ENCODE results near the gene NPAS3.

NPAS3 gene

GRCh38 chr14:33016613-33017012 lies 77.9 kb downstream of the NPAS3 start:
- no peak for DNase-seq (ENCODE audit: low read depth)

DNA sequence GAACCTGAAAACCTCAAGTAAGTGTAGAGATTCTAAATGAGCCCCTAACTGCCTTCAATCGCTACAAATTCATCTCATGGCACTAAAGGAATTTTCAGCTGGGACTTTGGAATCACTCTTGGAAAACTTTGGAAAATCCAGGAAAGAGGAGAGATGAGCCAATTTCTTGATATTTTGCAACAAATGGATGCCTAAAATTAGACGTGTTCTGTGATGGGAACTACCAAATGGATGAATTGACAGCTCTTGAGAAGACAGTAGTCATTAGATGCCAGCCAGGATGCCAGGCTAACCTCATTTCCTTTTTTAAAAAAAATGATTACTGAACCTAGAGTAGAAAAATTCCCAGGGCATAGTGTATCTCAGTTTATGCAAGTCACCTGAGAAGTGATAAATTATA lies 78.3 kb downstream of the NPAS3 start:
- DNase-seq (ENCODE audit: low read depth): no peak

- no peak for DNase-seq (ENCODE audit: low read depth)
Measured at GRCh38 chr14:33019346-33019745, 80.7 kb downstream of the NPAS3 start.

GRCh38 chr14:33026850-33027430 lies 88.3 kb downstream of the NPAS3 start:
- DNase-seq (ENCODE audit: low read depth): no peak

DNA sequence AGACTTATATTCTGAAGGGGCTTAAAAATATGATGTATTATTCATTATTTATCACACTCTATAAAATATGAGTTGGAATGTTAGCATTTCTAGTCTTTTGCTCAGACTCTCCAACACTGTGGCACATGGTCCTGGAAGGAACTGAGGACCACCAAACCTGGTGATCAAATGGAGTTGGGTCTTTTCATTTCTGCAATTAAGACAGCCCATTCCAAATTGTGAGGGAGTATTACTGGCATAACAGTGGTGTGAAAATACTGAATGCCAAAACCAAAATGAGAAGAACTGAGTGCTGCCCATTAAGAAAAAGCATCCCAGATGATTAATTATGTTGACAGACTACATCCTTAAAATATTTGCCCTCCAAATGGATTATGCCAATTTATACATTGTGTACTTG lies 90.8 kb downstream of the NPAS3 start:
- DNase-seq (ENCODE audit: low read depth): no peak

DNA sequence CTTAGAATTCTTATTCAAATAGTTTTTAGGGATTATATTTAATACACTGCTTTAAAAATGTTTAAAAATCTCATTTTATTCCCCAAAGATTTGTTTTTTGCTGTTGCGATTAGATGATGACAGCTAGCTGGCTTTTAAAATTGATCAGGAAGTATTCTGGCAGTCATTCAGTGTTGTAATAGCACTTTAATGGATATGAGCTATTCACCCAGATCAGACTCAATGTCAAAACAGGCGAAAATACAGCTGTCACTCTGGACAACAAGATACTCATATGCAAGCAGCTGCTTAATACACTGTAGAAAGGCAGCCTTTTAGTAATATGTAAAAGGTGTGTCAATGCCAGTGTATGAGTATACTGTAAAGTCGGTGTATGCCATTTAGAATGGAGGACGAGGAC lies 91.7 kb downstream of the NPAS3 start:
- no peak for DNase-seq (ENCODE audit: low read depth)

DNA sequence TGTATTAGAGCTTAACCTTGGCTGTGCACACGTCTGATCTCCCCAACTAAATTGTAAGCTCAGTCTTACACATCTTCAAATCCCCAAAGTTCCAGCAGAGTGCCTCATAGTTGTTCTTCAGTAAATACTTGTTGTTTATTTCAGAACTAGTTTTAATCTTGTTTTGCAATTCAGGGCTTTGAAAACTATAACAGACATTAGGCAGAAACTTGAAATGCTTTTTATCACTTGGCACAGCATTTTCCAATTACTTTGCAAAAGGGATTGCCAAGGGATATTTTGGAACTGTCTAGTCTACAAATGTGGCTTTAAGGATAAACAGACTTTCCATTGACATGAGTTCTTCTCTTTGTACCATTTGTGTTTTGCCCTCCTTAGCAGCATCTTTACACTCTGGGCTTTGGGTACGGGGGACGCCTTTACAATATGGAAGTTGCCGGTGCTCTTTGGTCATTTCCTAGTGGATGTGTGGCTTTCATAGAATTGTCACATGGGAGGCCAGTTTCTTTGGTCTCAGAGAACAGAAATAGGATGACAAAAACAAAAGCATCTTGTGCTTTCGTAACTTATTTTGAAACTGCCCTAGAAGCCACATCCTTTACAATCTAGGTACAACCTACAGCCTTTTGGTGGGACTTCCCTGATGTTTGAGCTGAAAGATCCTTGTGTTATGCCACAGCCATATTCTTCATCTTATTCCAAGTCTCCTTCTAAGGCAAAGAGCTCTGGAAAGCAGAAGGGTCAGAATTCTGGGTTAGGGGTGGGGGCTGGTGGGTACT lies 96.9 kb downstream of the NPAS3 start:
- DNase-seq (ENCODE audit: low read depth): no peak

DNA sequence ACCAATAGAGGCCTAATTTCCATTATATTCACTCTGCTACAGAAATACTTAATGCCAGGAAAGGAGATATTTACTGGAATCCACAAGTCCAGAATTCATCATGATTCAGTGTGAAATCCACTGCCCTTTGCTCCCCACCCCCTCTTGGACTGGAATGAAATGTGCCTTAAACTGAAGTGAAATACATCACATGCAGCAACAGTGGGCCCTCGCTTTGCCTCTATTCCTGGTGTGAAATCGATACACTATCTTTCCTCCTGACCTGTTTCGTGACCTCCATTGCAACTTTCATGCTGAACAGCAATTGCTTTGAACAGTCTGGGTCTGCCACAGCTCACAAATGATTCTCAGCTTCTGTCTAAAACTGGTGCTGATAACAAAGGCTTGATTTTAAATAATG lies 100.6 kb downstream of the NPAS3 start:
- DNase-seq (ENCODE audit: low read depth): no peak

- DNase-seq (ENCODE audit: low read depth): no peak
Measured at GRCh38 chr14:33040372-33041140, 101.9 kb downstream of the NPAS3 start.

DNA sequence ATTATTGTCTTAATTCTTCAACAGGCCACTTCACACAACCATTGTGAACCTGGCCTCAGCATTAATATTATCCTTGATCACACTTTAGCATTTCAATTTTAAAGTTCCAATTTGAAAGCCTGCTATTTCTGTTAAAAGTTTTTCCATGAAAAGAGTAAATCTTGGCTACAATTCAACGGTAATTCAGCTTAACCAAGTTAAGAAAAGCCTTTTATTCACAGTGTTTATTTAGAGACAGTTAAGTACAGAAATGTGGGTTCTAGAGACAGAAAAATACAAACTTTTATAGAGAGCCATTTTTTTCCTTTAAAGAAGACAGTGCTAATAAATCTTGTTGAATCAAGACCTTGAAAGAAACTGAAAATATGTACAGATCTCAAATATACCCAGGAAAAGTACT lies 103.9 kb downstream of the NPAS3 start:
- DNase-seq (ENCODE audit: low read depth): no peak

DNA sequence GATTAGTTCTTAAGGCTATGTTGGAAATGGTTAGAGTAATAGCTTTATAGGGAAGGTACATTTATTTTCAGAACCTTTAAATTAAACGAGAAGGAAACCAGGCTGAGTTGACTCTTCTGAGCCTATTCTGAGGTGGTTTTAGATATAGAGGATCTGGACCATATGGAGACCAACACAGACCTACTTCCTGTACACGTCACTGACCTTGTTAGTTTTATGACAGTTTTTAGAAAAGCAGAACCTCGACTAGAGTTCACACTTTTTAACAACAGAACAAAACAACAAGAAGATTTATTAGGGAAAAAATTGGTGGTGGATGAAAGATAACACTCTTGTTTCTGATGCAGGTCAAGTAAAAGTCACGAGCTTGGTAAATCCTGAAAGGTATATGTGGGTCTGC lies 107.1 kb downstream of the NPAS3 start:
- DNase-seq (ENCODE audit: low read depth): no peak

DNA sequence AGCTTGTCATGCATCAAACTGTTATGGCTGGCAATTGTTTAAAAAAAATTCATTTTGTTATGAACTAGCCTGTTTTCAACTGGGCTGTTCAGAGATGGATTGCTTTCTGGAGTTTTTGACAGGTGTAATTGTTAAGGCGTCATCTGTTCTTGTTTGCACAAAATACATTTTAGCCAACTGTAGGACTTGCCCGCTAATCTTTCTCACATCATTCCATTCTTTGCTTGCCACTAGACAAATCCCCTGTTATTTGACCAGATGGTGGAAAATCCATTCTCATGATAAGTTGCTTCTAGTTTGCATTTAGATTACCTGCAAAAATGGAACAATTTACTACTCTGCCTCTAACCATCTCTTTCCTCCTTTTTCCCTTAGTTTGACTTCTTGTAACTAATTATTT lies 114.3 kb downstream of the NPAS3 start:
- DNase-seq (ENCODE audit: low read depth): no peak

- no peak for DNase-seq (ENCODE audit: low read depth)
Measured at GRCh38 chr14:33056213-33056612, 117.5 kb downstream of the NPAS3 start.

DNA sequence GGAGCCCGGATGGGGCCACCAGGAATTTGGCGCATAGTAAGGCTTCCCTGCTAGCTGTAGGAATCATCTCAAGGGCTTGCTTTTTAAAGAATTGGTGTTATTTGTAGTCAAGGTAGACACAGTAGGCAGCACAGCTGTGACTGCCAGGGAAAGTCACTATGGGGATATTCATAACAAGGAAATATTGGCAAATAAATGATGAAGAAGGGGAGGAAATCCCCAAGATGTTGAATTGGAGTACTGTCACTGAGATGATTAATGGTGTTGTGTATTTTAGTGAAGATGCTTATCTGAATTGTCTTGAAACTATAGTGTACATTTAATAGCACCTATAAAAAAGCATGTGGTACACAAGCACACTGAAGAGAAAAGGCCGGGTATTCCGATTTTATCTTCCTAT lies 118.9 kb downstream of the NPAS3 start:
- DNase-seq (ENCODE audit: low read depth): no peak

GRCh38 chr14:33061667-33062325 lies 123.1 kb downstream of the NPAS3 start:
- DNase-seq (ENCODE audit: low read depth): no peak

DNA sequence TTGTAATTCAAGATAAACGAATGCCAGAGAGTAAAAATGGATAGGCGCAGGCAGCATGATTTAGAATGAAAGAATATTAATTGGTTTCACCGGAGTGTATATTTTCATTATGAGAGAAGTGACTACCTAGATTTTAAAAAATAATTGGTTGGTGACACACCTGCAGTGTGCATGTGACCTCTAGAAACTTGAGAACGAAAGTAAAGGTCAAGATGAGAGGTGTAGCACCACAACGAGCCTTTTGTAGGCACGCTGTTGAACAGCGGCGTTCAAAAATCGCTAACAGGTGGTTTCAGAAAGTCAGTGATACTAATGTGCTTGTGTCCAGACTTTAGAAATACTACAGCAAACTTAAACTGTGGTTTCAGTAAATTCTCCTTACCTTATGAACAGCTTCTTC lies 123.8 kb downstream of the NPAS3 start:
- DNase-seq (ENCODE audit: low read depth): no peak

- no peak for DNase-seq (ENCODE audit: low read depth)
Measured at GRCh38 chr14:33062881-33063280, 124.2 kb downstream of the NPAS3 start.

DNA sequence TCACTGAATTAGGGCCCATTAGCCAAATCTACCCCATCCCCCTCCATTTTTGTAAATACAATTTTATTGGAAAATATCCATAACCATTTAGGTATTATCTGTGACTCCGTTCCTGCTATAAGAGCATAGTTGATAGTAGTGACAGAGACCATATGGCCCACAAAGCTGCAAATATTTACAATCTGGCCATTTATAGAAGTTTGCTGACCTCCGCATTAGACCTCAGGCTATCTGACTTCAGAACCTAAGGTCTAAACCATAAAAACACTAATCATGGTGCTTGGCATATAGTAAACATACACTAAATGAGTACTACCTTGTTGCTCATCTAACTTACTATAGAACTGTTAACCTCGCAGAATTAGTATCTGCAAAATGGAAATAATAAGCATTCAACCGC lies 124.8 kb downstream of the NPAS3 start:
- DNase-seq (ENCODE audit: low read depth): no peak

- no peak for DNase-seq (ENCODE audit: low read depth)
Measured at GRCh38 chr14:33065634-33066033, 127.0 kb downstream of the NPAS3 start.

DNA sequence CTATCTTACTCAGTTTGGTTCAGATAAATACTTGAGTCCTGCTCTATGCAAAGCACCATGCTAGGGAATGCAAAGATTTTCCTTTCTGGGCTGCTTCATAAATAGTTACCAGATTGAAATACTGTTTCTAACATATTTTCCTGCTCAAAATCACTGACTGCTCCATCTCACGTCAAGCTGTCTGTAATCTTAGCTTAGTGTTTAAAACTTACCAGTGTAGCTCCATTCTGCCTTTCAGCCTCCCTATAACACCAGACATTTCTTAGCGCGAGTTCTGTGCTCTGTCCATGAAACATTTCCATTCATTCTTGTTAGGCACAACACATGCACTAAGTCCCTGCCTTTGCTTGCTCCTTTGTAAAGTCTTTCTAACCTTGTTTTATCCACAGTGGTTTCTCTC lies 129.4 kb downstream of the NPAS3 start:
- no peak for DNase-seq (ENCODE audit: low read depth)

- DNase-seq (ENCODE audit: low read depth): no peak
Measured at GRCh38 chr14:33068626-33069025, 129.9 kb downstream of the NPAS3 start.

DNA sequence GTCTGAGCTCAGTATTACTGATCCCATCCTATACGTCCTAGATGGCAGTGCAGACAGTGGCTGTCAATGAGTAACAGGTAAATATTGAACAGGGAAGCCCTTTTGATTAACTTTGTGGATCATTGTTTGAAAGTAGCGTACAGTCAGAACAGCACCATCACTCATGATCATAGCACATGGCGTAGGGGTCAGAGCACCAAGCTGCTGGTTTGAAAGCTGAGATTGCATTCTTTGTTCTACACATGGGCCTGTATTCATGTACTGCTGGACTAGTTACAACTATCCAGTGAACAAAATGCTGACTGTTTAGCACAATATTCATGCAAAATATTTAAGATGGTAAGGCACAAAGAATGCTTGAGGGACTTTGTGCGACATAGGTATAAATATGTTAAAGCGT lies 131.8 kb downstream of the NPAS3 start:
- no peak for DNase-seq (ENCODE audit: low read depth)

DNA sequence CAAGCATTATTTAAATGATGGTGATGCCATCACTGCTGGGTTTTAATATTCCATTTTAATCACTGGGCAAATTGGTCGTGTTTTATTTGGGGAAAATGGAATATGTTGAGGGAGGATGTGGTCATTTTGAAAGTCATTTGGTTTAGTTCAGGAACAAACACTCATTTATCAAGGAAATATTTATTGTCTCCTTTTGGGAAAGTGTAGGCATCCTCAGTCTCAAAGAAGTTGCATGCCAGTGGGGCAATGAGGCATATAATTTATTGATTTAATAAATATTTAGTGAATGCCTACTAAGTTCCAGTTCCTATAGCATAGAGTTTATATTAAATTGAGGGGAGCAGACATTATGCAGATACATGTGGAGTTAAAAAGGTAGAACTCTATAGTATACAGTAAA lies 134.3 kb downstream of the NPAS3 start:
- no peak for DNase-seq (ENCODE audit: low read depth)
